NCI-H345 treated with DMSO at 0.1 percent for 48 hours (cell line): ENCODE data around the gene KPNA5.
"Not testable (repeated sequence)": the region's sequence is repeated elsewhere in the genome, so short reads cannot be mapped to it uniquely, and the experiment has no call there.

Experiments used
- DNase-seq: peaks from one replicate; lab custom pipeline; 2025; ENCODE audit not compliant: unreplicated experiment; lab: John Stamatoyannopoulos, UW

KPNA5 gene

GRCh38 chr6:116697480-116697879, 16.5 kb downstream of the KPNA5 start:
- no peak for DNase-seq

- DNase-seq, result not testable (repeated sequence)
These were observed 22.9 kb downstream of the KPNA5 start for GRCh38 chr6:116703888-116704287.

GRCh38 chr6:116705917-116706316, 24.9 kb downstream of the KPNA5 start:
- DNase-seq, result no peak

GRCh38 chr6:116714296-116714695, 33.3 kb downstream of the KPNA5 start:
- DNase-seq, result no peak

GRCh38 chr6:116714761-116715160, 33.8 kb downstream of the KPNA5 start:
- DNase-seq, result no peak

- no peak for DNase-seq
These were observed 45.9 kb downstream of the KPNA5 start for GRCh38 chr6:116726947-116727346.

- DNase-seq, result no peak
These were observed 49.5 kb downstream of the KPNA5 start for GRCh38 chr6:116730513-116730912.

GRCh38 chr6:116737004-116737403, 56.0 kb downstream of the KPNA5 start:
- DNase-seq, result no peak

GRCh38 chr6:116740486-116740885, 59.5 kb downstream of the KPNA5 start:
- DNase-seq, result not testable (repeated sequence)

GRCh38 chr6:116741571-116741970, 60.6 kb downstream of the KPNA5 start:
- no peak for DNase-seq

GRCh38 chr6:116745176-116745575, 64.2 kb downstream of the KPNA5 start:
- DNase-seq, result no peak

GRCh38 chr6:116761779-116762178, 80.8 kb downstream of the KPNA5 start:
- no peak for DNase-seq

- DNase-seq, result no peak
These were observed 81.2 kb downstream of the KPNA5 start for GRCh38 chr6:116762235-116762634.

- no peak for DNase-seq
These were observed 82.0 kb downstream of the KPNA5 start for GRCh38 chr6:116763048-116763447.

GRCh38 chr6:116763906-116764628, 83.1 kb downstream of the KPNA5 start:
- no peak for DNase-seq

GRCh38 chr6:116764629-116764960, 83.6 kb downstream of the KPNA5 start:
- no peak for DNase-seq

- peak; percentile 11 for DNase-seq
These were observed 84.2 kb downstream of the KPNA5 start, which contains the start of gene FAM162B for GRCh38 chr6:116764961-116765841. TSS of gene FAM162B (minus strand) at chr6:116765719. CDS start at chr6:116765576, 143 bp downstream.

- no peak for DNase-seq
These were observed 85.6 kb downstream of the KPNA5 start for GRCh38 chr6:116766506-116767176.

- no peak for DNase-seq
These were observed 86.7 kb downstream of the KPNA5 start for GRCh38 chr6:116767715-116768114.

GRCh38 chr6:116772450-116772849, 91.4 kb downstream of the KPNA5 start:
- no peak for DNase-seq

GRCh38 chr6:116773886-116774285, 92.9 kb downstream of the KPNA5 start:
- DNase-seq, result no peak
